ENCODE results near the gene HDAC9.

The HDAC9 gene

GRCh38 chr7:18548534-18548933 lies 53.0 kb downstream of the HDAC9 start:
- no peak overlapping the region for H3K27ac ChIP-seq (ENCODE audit: extremely low read depth, low read depth, low read length)
- no peaks in the 10 kb centered on the region for H3K36me3 ChIP-seq (ENCODE audit: control insufficient read depth in 2 of 2, insufficient read depth in 1 of 2, low read length in 2 of 2)
- H3K4me3 ChIP-seq (ENCODE audit: low read depth, low read length): no peak overlapping the region
- no peaks in the 10 kb centered on the region for H3K9me3 ChIP-seq (ENCODE audit: control insufficient read depth, insufficient read depth, low read depth, low read length)
- ChIA-PET CTCF (no interaction called here), POLR2A (no interaction called here)
- peaks cover 9% of the 10 kb centered on the region for H3K4me1 ChIP-seq (ENCODE audit: control insufficient read depth, insufficient read depth, low read length)
- no peak for TF ChIP-seq ZNF514 (tag by site-specific recombination; IDR thresholded peaks at IDR 0.05)
- TF ChIP-seq KLF8 (tag by site-specific recombination; IDR thresholded peaks at IDR 0.05): no peak
- no peak for TF ChIP-seq ZFP69B (tag by site-specific recombination; IDR thresholded peaks at IDR 0.05)
- TF ChIP-seq ZNF830 (tag by site-specific recombination; IDR thresholded peaks at IDR 0.05; ENCODE audit: low read depth): no peak
- TF ChIP-seq ZNF837 (tag by site-specific recombination; IDR thresholded peaks at IDR 0.05): no peak
- no peak for TF ChIP-seq ZNF600 (tag by site-specific recombination; IDR thresholded peaks at IDR 0.05)
- TF ChIP-seq ZNF639 (tag by site-specific recombination; IDR thresholded peaks at IDR 0.05): no peak
- no peak for TF ChIP-seq ZNF302 (tag by site-specific recombination; IDR thresholded peaks at IDR 0.05; ENCODE audit: low read depth)
- no peak for TF ChIP-seq ZFP3 (tag by site-specific recombination; IDR thresholded peaks at IDR 0.05; ENCODE audit: low read depth)
- TF ChIP-seq ZNF792 (tag by site-specific recombination; IDR thresholded peaks at IDR 0.05): no peak
- TF ChIP-seq ZNF660 (tag by site-specific recombination; IDR thresholded peaks at IDR 0.05): no peak
- TF ChIP-seq ZNF707 (tag by site-specific recombination; IDR thresholded peaks at IDR 0.05): no peak
- no peak for TF ChIP-seq ZNF768 (tag by site-specific recombination; IDR thresholded peaks at IDR 0.05)
- TF ChIP-seq ZNF366 (tag by site-specific recombination; conservative IDR thresholded peaks at IDR 0.05): no peak
- no peak for TF ChIP-seq ZNF433 (tag by site-specific recombination; IDR thresholded peaks at IDR 0.05; ENCODE audit: low read depth)
- TF ChIP-seq ZBTB20 (tag by site-specific recombination; IDR thresholded peaks at IDR 0.05): no peak
- TF ChIP-seq OSR2 (tag by site-specific recombination; IDR thresholded peaks at IDR 0.05): no peak
- TF ChIP-seq SCRT2 (tag by site-specific recombination; IDR thresholded peaks at IDR 0.05): no peak
- TF ChIP-seq ZNF701 (tag by site-specific recombination; IDR thresholded peaks at IDR 0.05): no peak

GRCh38 chr7:18550574-18550973 lies 55.0 kb downstream of the HDAC9 start:
- CTCF ChIA-PET: interaction anchor here (0.6 kb wide), 1 partner anchor 21 kb away, joined by 3 read pairs; no protein-coding TSS in a partner anchor
- Histone ChIP-seq H3K9me3 (ENCODE audit: control insufficient read depth, insufficient read depth, low read depth, low read length) (no peaks in the 10 kb centered on the region), H3K4me1 (ENCODE audit: control insufficient read depth, insufficient read depth, low read length) (peaks cover 11% of the 10 kb centered on the region), H3K27ac (ENCODE audit: extremely low read depth, low read depth, low read length) (no peak overlapping the region), H3K36me3 (ENCODE audit: control insufficient read depth in 2 of 2, insufficient read depth in 1 of 2, low read length in 2 of 2) (no peaks in the 10 kb centered on the region), H3K4me3 (ENCODE audit: low read depth, low read length) (no peak overlapping the region)
- POLR2A ChIA-PET: no interaction called here
- TF ChIP-seq ZNF416 (tag by site-specific recombination; IDR thresholded peaks at IDR 0.05) (no peak), ZNF146 (tag by site-specific recombination; IDR thresholded peaks at IDR 0.05) (no peak), ZNF843 (tag by site-specific recombination; IDR thresholded peaks at IDR 0.05) (no peak), RBAK (tag by site-specific recombination; IDR thresholded peaks at IDR 0.05) (no peak), ZNF785 (tag by site-specific recombination; IDR thresholded peaks at IDR 0.05) (no peak), ZBTB6 (tag by site-specific recombination; IDR thresholded peaks at IDR 0.05) (no peak), ZNF223 (tag by site-specific recombination; IDR thresholded peaks at IDR 0.05) (no peak), ZNF114 (tag by site-specific recombination; IDR thresholded peaks at IDR 0.05) (no peak), ZBTB49 (tag by site-specific recombination; IDR thresholded peaks at IDR 0.05; ENCODE audit: low read depth) (no peak)
- TF ChIP-seq, protein P1, sequence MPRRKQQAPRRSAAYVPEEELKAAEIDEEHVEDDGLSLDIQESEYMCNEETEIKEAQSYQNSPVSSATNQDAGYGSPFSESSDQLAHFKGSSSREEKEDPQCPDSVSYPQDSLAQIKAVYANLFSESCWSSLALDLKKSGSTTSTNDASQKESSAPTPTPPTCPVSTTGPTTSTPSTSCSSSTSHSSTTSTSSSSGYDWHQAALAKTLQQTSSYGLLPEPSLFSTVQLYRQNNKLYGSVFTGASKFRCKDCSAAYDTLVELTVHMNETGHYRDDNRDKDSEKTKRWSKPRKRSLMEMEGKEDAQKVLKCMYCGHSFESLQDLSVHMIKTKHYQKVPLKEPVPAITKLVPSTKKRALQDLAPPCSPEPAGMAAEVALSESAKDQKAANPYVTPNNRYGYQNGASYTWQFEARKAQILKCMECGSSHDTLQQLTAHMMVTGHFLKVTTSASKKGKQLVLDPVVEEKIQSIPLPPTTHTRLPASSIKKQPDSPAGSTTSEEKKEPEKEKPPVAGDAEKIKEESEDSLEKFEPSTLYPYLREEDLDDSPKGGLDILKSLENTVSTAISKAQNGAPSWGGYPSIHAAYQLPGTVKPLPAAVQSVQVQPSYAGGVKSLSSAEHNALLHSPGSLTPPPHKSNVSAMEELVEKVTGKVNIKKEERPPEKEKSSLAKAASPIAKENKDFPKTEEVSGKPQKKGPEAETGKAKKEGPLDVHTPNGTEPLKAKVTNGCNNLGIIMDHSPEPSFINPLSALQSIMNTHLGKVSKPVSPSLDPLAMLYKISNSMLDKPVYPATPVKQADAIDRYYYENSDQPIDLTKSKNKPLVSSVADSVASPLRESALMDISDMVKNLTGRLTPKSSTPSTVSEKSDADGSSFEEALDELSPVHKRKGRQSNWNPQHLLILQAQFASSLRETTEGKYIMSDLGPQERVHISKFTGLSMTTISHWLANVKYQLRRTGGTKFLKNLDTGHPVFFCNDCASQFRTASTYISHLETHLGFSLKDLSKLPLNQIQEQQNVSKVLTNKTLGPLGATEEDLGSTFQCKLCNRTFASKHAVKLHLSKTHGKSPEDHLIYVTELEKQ (tag by site-specific recombination; IDR thresholded peaks at IDR 0.05; ENCODE audit: borderline replicate concordance): no peak
